Breast epithelium (tissue), 4 donors: ENCODE data around the gene RTN4. TPM values are rescaled to one million over a fixed set of nuclear protein-coding genes. Genes with fewer than 3 reads are reported as not detected.

ENCODE experiments used
- DNase-seq, 2 donors: peaks; one replicate each; pipeline ENCODE4 v3.0.0-alpha.2; 2019; ENCODE audit warnings: low spot score in 2 of 2
- H3K27ac ChIP-seq, 2 donors: fragments of 200-600 bp; sonication (generic) in 1 of 2; one replicate each; pipeline ENCODE4 v1.5.1; 2016 to 2019; ENCODE audit warnings: mild to moderate bottlenecking in 1 of 2
- H3K27me3 ChIP-seq, 2 donors: fragments of 200-600 bp; sonication (generic) in 1 of 2; one replicate each; pipeline versions ENCODE4 v1.5.1 to v1.6.0; 2017 to 2019; ENCODE audit warnings: control low read depth in 1 of 2, mild to moderate bottlenecking in 1 of 2
- H3K36me3 ChIP-seq: fragments of 200-600 bp; one replicate; pipeline ENCODE4 v1.5.1; 2019
- H3K4me1 ChIP-seq, 2 donors: fragments of 200-600 bp; sonication (generic); one replicate each; pipeline ENCODE4 v1.5.1; 2016 to 2019; ENCODE audit warnings: control low read depth in 1 of 2
- H3K4me3 ChIP-seq, 3 donors: fragments of 200-600 bp; sonication (generic); 1 replicate in 2 of 3; 2 replicates in 1 of 3; pipeline ENCODE4 v1.5.1; 2016 to 2019; ENCODE audit warnings: mild to moderate bottlenecking in 3 of 3, moderate library complexity in 2 of 3
- H3K9me3 ChIP-seq, 2 donors: fragments of 200-600 bp; sonication (generic) in 1 of 2; one replicate each; pipeline ENCODE4 v1.5.1; 2016 to 2019; ENCODE audit warnings: control low read depth in 1 of 2
- POLR2A ChIP-seq: fragments of 450-650 bp; IDR thresholded peaks from one replicate; pipeline ENCODE4 v1.6.1; 2016; ENCODE audit warnings: antibody characterized with exemption, mild to moderate bottlenecking, moderate library complexity
- POLR2AphosphoS5 ChIP-seq, 3 donors: sonication (generic); formaldehyde crosslinking; IDR thresholded peaks; one replicate each; pipeline ENCODE4 v1.6.1; 2017; ENCODE audit warnings: antibody characterized with exemption in 3 of 3
- intact Hi-C: fragments of 100-400 bp; cut with DNase I; formaldehyde crosslinking; loops from one replicate; pipeline ENCODE4 v1.15.1; 2023; ENCODE audit warnings: low total_unique reads
- total RNA-seq, 3 donors: library from RNA; depleted of rRNA; stranded (reverse); fragments of >200 nt; gene quantifications; one replicate each; pipeline ENCODE4 v1.1.0, GENCODE V29; 2016
- TF ChIP-seq, protein P1 (sequence below), 3 donors: fragments of 450-650 bp; IDR thresholded peaks; one replicate each; pipeline ENCODE4 v1.5.1; 2016 to 2017; ENCODE audit warnings: antibody characterized with exemption in 3 of 3, mild to moderate bottlenecking in 3 of 3, moderate library complexity in 3 of 3

The RTN4 gene
- total RNA-seq, 3 donors from 2014 or later: 188 to 419 (median 201) TPM

DNA sequence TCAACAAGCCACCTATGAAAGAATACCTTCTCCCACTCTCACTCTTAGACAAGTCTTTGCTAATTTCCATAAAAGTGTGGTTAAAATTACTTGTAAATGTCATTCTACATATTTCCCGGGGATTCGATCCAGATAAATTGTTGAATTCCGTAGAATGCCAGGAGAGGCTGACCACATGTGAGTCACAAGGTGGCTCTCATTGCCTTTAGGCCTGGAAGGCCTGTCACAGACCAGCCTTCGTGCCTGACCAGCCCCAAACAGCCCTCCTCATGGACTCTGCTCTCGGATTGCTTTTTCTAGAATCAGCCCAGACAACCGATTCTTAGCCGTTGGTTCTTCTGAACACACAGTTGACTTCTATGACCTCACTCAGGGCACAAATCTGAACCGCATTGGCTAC is 86.0 kb downstream of the RTN4 start:
- Histone ChIP-seq H3K36me3 (no peaks in the 10 kb centered on the region), H3K4me3 (no peak overlapping the region), H3K27me3 (no peaks in the 10 kb centered on the region), H3K27ac (peak overlapping the region in 1 of 2 donors; percentile 29), H3K4me1 (no peaks in the 10 kb centered on the region), H3K9me3 (no peaks in the 10 kb centered on the region)
- no peak for DNase-seq
- intact Hi-C loops: no loop called here
- TF ChIP-seq POLR2AphosphoS5 (IDR thresholded peaks at IDR 0.05): no peak
- TF ChIP-seq, protein P1, sequence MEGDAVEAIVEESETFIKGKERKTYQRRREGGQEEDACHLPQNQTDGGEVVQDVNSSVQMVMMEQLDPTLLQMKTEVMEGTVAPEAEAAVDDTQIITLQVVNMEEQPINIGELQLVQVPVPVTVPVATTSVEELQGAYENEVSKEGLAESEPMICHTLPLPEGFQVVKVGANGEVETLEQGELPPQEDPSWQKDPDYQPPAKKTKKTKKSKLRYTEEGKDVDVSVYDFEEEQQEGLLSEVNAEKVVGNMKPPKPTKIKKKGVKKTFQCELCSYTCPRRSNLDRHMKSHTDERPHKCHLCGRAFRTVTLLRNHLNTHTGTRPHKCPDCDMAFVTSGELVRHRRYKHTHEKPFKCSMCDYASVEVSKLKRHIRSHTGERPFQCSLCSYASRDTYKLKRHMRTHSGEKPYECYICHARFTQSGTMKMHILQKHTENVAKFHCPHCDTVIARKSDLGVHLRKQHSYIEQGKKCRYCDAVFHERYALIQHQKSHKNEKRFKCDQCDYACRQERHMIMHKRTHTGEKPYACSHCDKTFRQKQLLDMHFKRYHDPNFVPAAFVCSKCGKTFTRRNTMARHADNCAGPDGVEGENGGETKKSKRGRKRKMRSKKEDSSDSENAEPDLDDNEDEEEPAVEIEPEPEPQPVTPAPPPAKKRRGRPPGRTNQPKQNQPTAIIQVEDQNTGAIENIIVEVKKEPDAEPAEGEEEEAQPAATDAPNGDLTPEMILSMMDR (IDR thresholded peaks at IDR 0.05): no peak
- no peak for TF ChIP-seq POLR2A

DNA sequence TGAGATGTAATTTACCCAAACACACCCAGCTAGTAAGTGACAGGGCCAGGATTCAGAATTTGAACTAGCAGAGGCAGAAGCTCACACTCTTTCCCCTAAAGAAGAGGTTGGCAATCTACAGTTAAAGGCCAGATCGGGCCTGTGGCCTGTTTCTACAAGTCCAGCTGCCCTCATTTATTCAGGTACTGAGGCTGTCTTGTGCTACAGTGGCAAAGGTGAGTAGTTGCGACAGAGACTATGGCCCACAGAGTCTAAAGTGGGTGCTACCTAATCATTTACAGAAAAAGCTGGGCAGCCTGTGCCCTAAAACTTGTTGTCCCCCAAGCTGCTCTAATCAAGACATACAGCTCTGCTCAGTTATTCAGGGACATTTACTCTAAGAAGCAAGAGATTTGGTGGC is 86.8 kb downstream of the RTN4 start:
- DNase-seq: no peak
- Histone ChIP-seq H3K4me3 (no peak overlapping the region), H3K4me1 (no peaks in the 10 kb centered on the region), H3K27me3 (no peaks in the 10 kb centered on the region), H3K27ac (no peak overlapping the region), H3K36me3 (no peaks in the 10 kb centered on the region), H3K9me3 (no peaks in the 10 kb centered on the region)
- intact Hi-C loops: no loop called here
- TF ChIP-seq, protein P1 (IDR thresholded peaks at IDR 0.05): no peak
- TF ChIP-seq POLR2A (no peak), POLR2AphosphoS5 (IDR thresholded peaks at IDR 0.05) (no peak)

DNA sequence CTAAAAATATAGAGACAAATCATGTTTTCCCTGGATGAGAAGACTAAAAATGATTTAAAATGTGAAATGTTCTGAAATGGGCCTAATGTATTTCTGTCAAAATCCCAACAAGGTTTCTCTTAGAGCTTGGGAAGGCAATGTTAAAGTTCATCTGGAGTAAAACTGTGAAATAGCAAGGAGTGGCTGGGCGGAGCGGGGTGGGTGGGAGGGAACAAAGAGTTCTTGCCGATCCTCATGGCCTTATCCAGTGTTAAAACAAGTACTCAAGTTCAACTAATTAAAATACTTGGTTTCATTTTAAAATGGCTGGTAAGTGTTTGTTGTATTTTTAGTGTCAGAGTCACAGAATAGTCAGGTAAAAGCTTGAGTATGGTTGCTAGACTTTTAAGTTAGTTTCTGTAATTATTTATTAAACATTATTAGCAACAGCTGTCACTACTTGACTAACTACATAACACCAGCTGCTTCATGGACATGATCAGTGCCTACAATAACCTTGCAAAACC is 87.3 kb downstream of the RTN4 start:
- H3K36me3 ChIP-seq: no peaks in the 10 kb centered on the region
- no peaks in the 10 kb centered on the region for H3K4me1 ChIP-seq
- no peak for DNase-seq
- no peak overlapping the region for H3K27ac ChIP-seq
- intact Hi-C loops: no loop called here
- no peak overlapping the region for H3K4me3 ChIP-seq
- H3K27me3 ChIP-seq: no peaks in the 10 kb centered on the region
- no peaks in the 10 kb centered on the region for H3K9me3 ChIP-seq
- TF ChIP-seq, protein P1 (IDR thresholded peaks at IDR 0.05): no peak

DNA sequence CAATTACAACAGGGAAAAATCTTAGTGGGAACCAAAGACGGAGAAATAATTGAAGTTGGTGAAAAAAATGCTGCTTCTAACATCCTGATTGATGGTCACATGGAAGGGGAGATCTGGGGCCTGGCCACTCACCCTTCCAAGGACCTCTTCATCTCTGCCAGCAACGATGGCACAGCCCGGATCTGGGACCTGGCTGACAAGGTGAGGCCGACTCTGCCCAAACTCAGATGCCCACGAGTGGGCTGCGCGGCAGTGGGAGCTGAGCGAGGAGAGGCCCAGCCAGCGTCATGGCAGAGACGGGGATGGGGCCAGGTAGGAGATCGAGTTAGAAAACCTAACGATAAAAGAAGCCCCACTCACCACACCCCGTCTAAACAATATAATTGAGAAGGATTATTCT is 87.7 kb downstream of the RTN4 start:
- H3K27ac ChIP-seq: no peak overlapping the region
- no peaks in the 10 kb centered on the region for H3K36me3 ChIP-seq
- no peaks in the 10 kb centered on the region for H3K4me1 ChIP-seq
- DNase-seq: no peak
- intact Hi-C loops: no loop called here
- no peaks in the 10 kb centered on the region for H3K9me3 ChIP-seq
- TF ChIP-seq POLR2AphosphoS5 (IDR thresholded peaks at IDR 0.05) (no peak), POLR2A (no peak)
- TF ChIP-seq, protein P1 (IDR thresholded peaks at IDR 0.05): no peak
- H3K4me3 ChIP-seq: no peak overlapping the region
- H3K27me3 ChIP-seq: no peaks in the 10 kb centered on the region

DNA sequence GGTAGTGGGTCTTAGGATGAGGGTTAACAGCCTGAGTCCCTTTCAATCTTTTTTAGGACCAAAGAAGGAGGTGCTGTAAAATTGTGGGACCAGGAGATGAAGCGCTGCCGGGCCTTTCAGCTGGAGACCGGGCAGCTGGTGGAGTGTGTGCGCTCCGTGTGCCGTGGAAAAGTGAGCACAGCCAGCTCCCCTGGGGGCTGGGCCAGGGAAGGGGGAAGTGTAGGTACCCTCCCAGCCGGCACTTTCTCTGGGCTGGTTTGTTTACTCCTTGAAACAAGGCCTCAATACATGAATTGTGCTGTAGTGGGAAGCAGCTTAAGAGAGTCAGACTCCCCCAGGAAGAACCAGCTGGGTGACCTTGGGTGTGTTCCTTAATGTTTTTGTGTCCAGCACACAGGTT is 90.1 kb downstream of the RTN4 start:
- Histone ChIP-seq H3K4me3 (no peak overlapping the region), H3K36me3 (no peaks in the 10 kb centered on the region), H3K9me3 (no peaks in the 10 kb centered on the region), H3K27me3 (no peaks in the 10 kb centered on the region), H3K4me1 (no peaks in the 10 kb centered on the region), H3K27ac (peak overlapping the region; percentile 56 to 62)
- intact Hi-C loops: no loop called here
- no peak for DNase-seq
- TF ChIP-seq POLR2AphosphoS5 (IDR thresholded peaks at IDR 0.05) (no peak), POLR2A (no peak)
- TF ChIP-seq, protein P1 (IDR thresholded peaks at IDR 0.05): no peak
